ENCODE measurements around the gene MEMO1. TPM values are rescaled to one million over a fixed set of nuclear protein-coding genes. Genes with fewer than 3 reads are reported as not detected.

The MEMO1 gene
- total and polyA plus RNA-seq, 4 experiments from 2014 or later = 31.0 to 45.1 (median 42.3) TPM

GRCh38 chr2:31987454-31988220 is 23.2 kb downstream of the MEMO1 start:
- Mint-ChIP-seq H3K27ac (peak overlapping the region in 3 of 7 donors; percentile 29 to 58 (median 57)), H3K4me3 (no peak overlapping the region), H3K9me3 (peaks cover 0 to 2% (median 0%) of the 10 kb centered on the region in 8 donors), H3K27me3 (no peaks in the 10 kb centered on the region), H3K4me1 (peaks cover 23 to 50% (median 31%) of the 10 kb centered on the region in 4 donors), H3K36me3 (peaks cover 10 to 20% of the 10 kb centered on the region in 2 donors)
- Histone ChIP-seq H3K27ac (ENCODE audit: low read depth, low read length) (no peak overlapping the region), H3K4me1 (ENCODE audit: insufficient read depth, low read length) (peaks cover 6% of the 10 kb centered on the region), H3K27me3 (ENCODE audit: insufficient read depth, low read length) (no peaks in the 10 kb centered on the region), H3K36me3 (ENCODE audit: insufficient read depth, low read length) (no peaks in the 10 kb centered on the region), H3K9me3 (ENCODE audit: control insufficient read depth in 1 of 2, low read length in 2 of 2) (no peaks in the 10 kb centered on the region), H3K4me3 (ENCODE audit: low read length in 2 of 2) (no peak overlapping the region)
- CTCF ChIA-PET (ENCODE audit: partially characterized antibody) = no interaction called here
- no peak for DNase-seq
- POLR2A ChIA-PET (ENCODE audit: partially characterized antibody) = no interaction called here
- intact Hi-C loops (cut with micrococcal nuclease) = no loop called here

GRCh38 chr2:31986906-31987305 is 23.9 kb downstream of the MEMO1 start:
- Histone ChIP-seq H3K27me3 (ENCODE audit: insufficient read depth, low read length) (no peaks in the 10 kb centered on the region), H3K4me1 (ENCODE audit: insufficient read depth, low read length) (peaks cover 1% of the 10 kb centered on the region), H3K36me3 (ENCODE audit: insufficient read depth, low read length) (no peaks in the 10 kb centered on the region), H3K4me3 (ENCODE audit: low read length in 2 of 2) (no peak overlapping the region), H3K27ac (ENCODE audit: low read depth, low read length) (no peak overlapping the region), H3K9me3 (ENCODE audit: control insufficient read depth in 1 of 2, low read length in 2 of 2) (no peaks in the 10 kb centered on the region)
- Mint-ChIP-seq H3K27ac (peak overlapping the region in 5 of 7 donors; percentile 24 to 77 (median 29)), H3K4me3 (no peak overlapping the region), H3K27me3 (no peaks in the 10 kb centered on the region), H3K9me3 (peaks cover 0 to 2% (median 0%) of the 10 kb centered on the region in 8 donors), H3K36me3 (peaks cover 11 to 18% of the 10 kb centered on the region in 2 donors), H3K4me1 (peaks cover 20 to 48% (median 28%) of the 10 kb centered on the region in 4 donors)
- DNase-seq = no peak
- ChIA-PET POLR2A (ENCODE audit: partially characterized antibody) (no interaction called here), CTCF (ENCODE audit: partially characterized antibody) (no interaction called here)
- intact Hi-C loops (cut with micrococcal nuclease) = no loop called here

GRCh38 chr2:31983762-31984467 is 26.9 kb downstream of the MEMO1 start:
- no peak overlapping the region for H3K4me3 Mint-ChIP-seq
- ChIA-PET POLR2A (ENCODE audit: partially characterized antibody) (interaction anchor here (1.2 kb wide), 1 partner anchor 25 kb away, joined by 3 read pairs; no protein-coding TSS in a partner anchor), CTCF (ENCODE audit: partially characterized antibody) (interaction anchor here (0.6 kb wide), 1 partner anchor 35 kb away, joined by 3 read pairs; no protein-coding TSS in a partner anchor)
- H3K36me3 ChIP-seq (ENCODE audit: insufficient read depth, low read length) = no peaks in the 10 kb centered on the region
- no peak overlapping the region for H3K27ac ChIP-seq (ENCODE audit: low read depth, low read length)
- no peaks in the 10 kb centered on the region for H3K9me3 Mint-ChIP-seq
- H3K4me3 ChIP-seq (ENCODE audit: low read length in 2 of 2) = no peak overlapping the region
- DNase-seq = no peak
- H3K9me3 ChIP-seq (ENCODE audit: control insufficient read depth in 1 of 2, low read length in 2 of 2) = no peaks in the 10 kb centered on the region
- H3K4me1 ChIP-seq (ENCODE audit: insufficient read depth, low read length) = peaks cover 14% of the 10 kb centered on the region
- intact Hi-C loops (cut with micrococcal nuclease) = no loop called here
- H3K27me3 ChIP-seq (ENCODE audit: insufficient read depth, low read length) = no peaks in the 10 kb centered on the region
- peaks cover 12 to 13% of the 10 kb centered on the region in 2 donors for H3K36me3 Mint-ChIP-seq
- H3K4me1 Mint-ChIP-seq = peaks cover 31 to 51% (median 40%) of the 10 kb centered on the region in 4 donors
- no peak overlapping the region for H3K27ac Mint-ChIP-seq
- H3K27me3 Mint-ChIP-seq = no peaks in the 10 kb centered on the region

- peak overlapping the region in 3 of 8 donors; percentile 26 to 61 (median 29) for H3K4me3 Mint-ChIP-seq
- peak in 3 of 5 donors; percentile 1 to 22 (median 9) for DNase-seq
Measured at GRCh38 chr2:31980674-31981356, 30.0 kb downstream of the MEMO1 start.

GRCh38 chr2:31979956-31980355 is 30.9 kb downstream of the MEMO1 start:
- no peak overlapping the region for H3K27ac ChIP-seq (ENCODE audit: low read depth, low read length)

More at GRCh38 chr2:31980674-31981356, 30.0 kb downstream of the MEMO1 start:
- no peaks in the 10 kb centered on the region for H3K27me3 Mint-ChIP-seq
- no peaks in the 10 kb centered on the region for H3K9me3 Mint-ChIP-seq
- no peak overlapping the region for H3K27ac ChIP-seq (ENCODE audit: low read depth, low read length)
- peak overlapping the region; percentile 2 to 83 (median 58) for H3K27ac Mint-ChIP-seq
- H3K9me3 ChIP-seq (ENCODE audit: control insufficient read depth in 1 of 2, low read length in 2 of 2) = no peaks in the 10 kb centered on the region
- H3K36me3 ChIP-seq (ENCODE audit: insufficient read depth, low read length) = no peaks in the 10 kb centered on the region
- peaks cover 26 to 41% (median 34%) of the 10 kb centered on the region in 4 donors for H3K4me1 Mint-ChIP-seq
- H3K36me3 Mint-ChIP-seq = peaks cover 9 to 12% of the 10 kb centered on the region in 2 donors
- ChIA-PET POLR2A (ENCODE audit: partially characterized antibody) (no interaction called here), CTCF (ENCODE audit: partially characterized antibody) (no interaction called here)
- H3K27me3 ChIP-seq (ENCODE audit: insufficient read depth, low read length) = no peaks in the 10 kb centered on the region
- intact Hi-C loops (cut with micrococcal nuclease) = no loop called here
- no peak overlapping the region for H3K4me3 ChIP-seq (ENCODE audit: low read length in 2 of 2)
- H3K4me1 ChIP-seq (ENCODE audit: insufficient read depth, low read length) = peaks cover 14% of the 10 kb centered on the region

GRCh38 chr2:31979018-31979417 is 31.8 kb downstream of the MEMO1 start:
- H3K36me3 Mint-ChIP-seq = peaks cover 7 to 9% of the 10 kb centered on the region in 2 donors
- DNase-seq = no peak
- no peak overlapping the region for H3K4me3 Mint-ChIP-seq
- H3K27me3 Mint-ChIP-seq = no peaks in the 10 kb centered on the region
- peaks cover 26 to 48% (median 33%) of the 10 kb centered on the region in 4 donors for H3K4me1 Mint-ChIP-seq
- no peaks in the 10 kb centered on the region for H3K9me3 Mint-ChIP-seq
- Histone ChIP-seq H3K27ac (ENCODE audit: low read depth, low read length) (no peak overlapping the region), H3K4me3 (ENCODE audit: low read length in 2 of 2) (no peak overlapping the region), H3K27me3 (ENCODE audit: insufficient read depth, low read length) (no peaks in the 10 kb centered on the region), H3K9me3 (ENCODE audit: control insufficient read depth in 1 of 2, low read length in 2 of 2) (no peaks in the 10 kb centered on the region), H3K36me3 (ENCODE audit: insufficient read depth, low read length) (no peaks in the 10 kb centered on the region), H3K4me1 (ENCODE audit: insufficient read depth, low read length) (peaks cover 17% of the 10 kb centered on the region)
- POLR2A ChIA-PET (ENCODE audit: partially characterized antibody) = no interaction called here
- H3K27ac Mint-ChIP-seq = peak overlapping the region in 1 of 7 donors; percentile 51
- CTCF ChIA-PET (ENCODE audit: partially characterized antibody) = no interaction called here
- intact Hi-C loops (cut with micrococcal nuclease) = no loop called here

More at GRCh38 chr2:31979956-31980355, 30.9 kb downstream of the MEMO1 start:
- peaks cover 14% of the 10 kb centered on the region for H3K4me1 ChIP-seq (ENCODE audit: insufficient read depth, low read length)
- ChIA-PET CTCF (ENCODE audit: partially characterized antibody) (no interaction called here), POLR2A (ENCODE audit: partially characterized antibody) (interaction anchor here (0.6 kb wide), 1 partner anchor 187 kb away, joined by 4 read pairs; no protein-coding TSS in a partner anchor)
- no peaks in the 10 kb centered on the region for H3K27me3 Mint-ChIP-seq
- no peaks in the 10 kb centered on the region for H3K9me3 Mint-ChIP-seq
- no peaks in the 10 kb centered on the region for H3K9me3 ChIP-seq (ENCODE audit: control insufficient read depth in 1 of 2, low read length in 2 of 2)
- no peak for DNase-seq
- peaks cover 28 to 46% (median 36%) of the 10 kb centered on the region in 4 donors for H3K4me1 Mint-ChIP-seq
- H3K4me3 ChIP-seq (ENCODE audit: low read length in 2 of 2) = no peak overlapping the region
- intact Hi-C loops (cut with micrococcal nuclease) = no loop called here
- H3K27me3 ChIP-seq (ENCODE audit: insufficient read depth, low read length) = no peaks in the 10 kb centered on the region
- H3K27ac Mint-ChIP-seq = no peak overlapping the region
- H3K36me3 Mint-ChIP-seq = peaks cover 10 to 12% of the 10 kb centered on the region in 2 donors
- no peaks in the 10 kb centered on the region for H3K36me3 ChIP-seq (ENCODE audit: insufficient read depth, low read length)
- no peak overlapping the region for H3K4me3 Mint-ChIP-seq

Data from CD4-positive, alpha-beta memory T cell (primary cell).